ENCODE data around the gene PPP1R15B.

The PPP1R15B gene

GRCh38 chr1:204411451-204412204, at the start of gene PPP1R15B:
Gene PPP1R15B, minus strand, starts transcription at chr1:204411817. Its CDS starts 406 bp downstream, at chr1:204411411.
- peak; percentile 96 for DNase-seq (ENCODE audit: low read depth)

- no peak for DNase-seq (ENCODE audit: low read depth)
Measured at GRCh38 chr1:204460346-204460745, 48.7 kb upstream of the PPP1R15B start.

- DNase-seq (ENCODE audit: low read depth) = no peak
Measured at GRCh38 chr1:204459706-204460105, 48.1 kb upstream of the PPP1R15B start.

- no peak for DNase-seq (ENCODE audit: low read depth)
Measured at GRCh38 chr1:204457666-204458065, 46.0 kb upstream of the PPP1R15B start.

GRCh38 chr1:204456826-204457442, 45.3 kb upstream of the PPP1R15B start:
- no peak for DNase-seq (ENCODE audit: low read depth)

GRCh38 chr1:204455831-204456145, 44.2 kb upstream of the PPP1R15B start:
- DNase-seq (ENCODE audit: low read depth) = no peak

GRCh38 chr1:204455063-204455830, 43.6 kb upstream of the PPP1R15B start:
- no peak for DNase-seq (ENCODE audit: low read depth)

GRCh38 chr1:204454476-204454875, 42.9 kb upstream of the PPP1R15B start:
- DNase-seq (ENCODE audit: low read depth) = no peak

GRCh38 chr1:204453141-204453772, 41.6 kb upstream of the PPP1R15B start:
- peak; percentile 78 for DNase-seq (ENCODE audit: low read depth)

GRCh38 chr1:204451352-204452124, 39.9 kb upstream of the PPP1R15B start:
- no peak for DNase-seq (ENCODE audit: low read depth)

- no peak for DNase-seq (ENCODE audit: low read depth)
Measured at GRCh38 chr1:204450461-204451257, 39.0 kb upstream of the PPP1R15B start.

GRCh38 chr1:204449678-204450280, 38.2 kb upstream of the PPP1R15B start:
- DNase-seq (ENCODE audit: low read depth) = no peak

GRCh38 chr1:204448991-204449677, 37.5 kb upstream of the PPP1R15B start:
- DNase-seq (ENCODE audit: low read depth) = no peak

GRCh38 chr1:204448344-204448964, 36.8 kb upstream of the PPP1R15B start:
- no peak for DNase-seq (ENCODE audit: low read depth)

GRCh38 chr1:204447736-204448135, 36.1 kb upstream of the PPP1R15B start:
- DNase-seq (ENCODE audit: low read depth) = no peak

GRCh38 chr1:204447190-204447589, 35.6 kb upstream of the PPP1R15B start:
- no peak for DNase-seq (ENCODE audit: low read depth)

GRCh38 chr1:204446413-204447111, 34.9 kb upstream of the PPP1R15B start:
- peak; percentile 72 for DNase-seq (ENCODE audit: low read depth)

- DNase-seq (ENCODE audit: low read depth) = peak; percentile 13
Measured at GRCh38 chr1:204445860-204446412, 34.3 kb upstream of the PPP1R15B start.
